Measurements from ENCODE around the gene USP8. TPM values are rescaled to one million over a fixed set of nuclear protein-coding genes. Genes with fewer than 3 reads are reported as not detected.

Gene USP8
- total and polyA plus RNA-seq, 3 donors from 2014 or later = 25.0 to 81.7 (median 76.6) TPM

- Histone ChIP-seq H3K9me3 (no peaks in the 10 kb centered on the region), H3K27ac (no peak overlapping the region), H3K4me1 (peaks cover 1% of the 10 kb centered on the region), H3K27me3 (no peaks in the 10 kb centered on the region), H3K4me3 (no peak overlapping the region), H3K36me3 (ENCODE audit: low read depth, missing control alignments) (no peaks in the 10 kb centered on the region)
- no peak for TF ChIP-seq POLR2A (IDR thresholded peaks at IDR 0.05)
- no peak for TF ChIP-seq CTCF (IDR thresholded peaks at IDR 0.05)
- intact Hi-C loops (cut with DNase I; ENCODE audit: low total_unique reads) = no loop called here
- 95 to 96% methylated on average over 5 of the region's 5 CpGs for WGBS, 2 donors
- no peak for DNase-seq
These were observed 16.7 kb downstream of the USP8 start for GRCh38 chr15:50440932-50441331.

GRCh38 chr15:50452927-50453326 is 28.7 kb downstream of the USP8 start:
- Histone ChIP-seq H3K27ac (no peak overlapping the region), H3K4me3 (no peak overlapping the region), H3K36me3 (ENCODE audit: low read depth, missing control alignments) (no peaks in the 10 kb centered on the region), H3K4me1 (no peaks in the 10 kb centered on the region), H3K27me3 (no peaks in the 10 kb centered on the region), H3K9me3 (no peaks in the 10 kb centered on the region)
- intact Hi-C loops (cut with DNase I; ENCODE audit: low total_unique reads) = no loop called here
- DNase-seq = no peak
- TF ChIP-seq POLR2A (IDR thresholded peaks at IDR 0.05) (no peak), CTCF (IDR thresholded peaks at IDR 0.05) (no peak)

- Histone ChIP-seq H3K4me1 (peaks cover 2% of the 10 kb centered on the region), H3K36me3 (ENCODE audit: low read depth, missing control alignments) (no peaks in the 10 kb centered on the region), H3K9me3 (no peaks in the 10 kb centered on the region), H3K4me3 (no peak overlapping the region), H3K27me3 (no peaks in the 10 kb centered on the region), H3K27ac (no peak overlapping the region)
- TF ChIP-seq POLR2A (IDR thresholded peaks at IDR 0.05) (no peak), CTCF (IDR thresholded peaks at IDR 0.05) (no peak)
- 84 to 86% methylated on average over 7 of the region's 7 CpGs for WGBS, 2 donors
- intact Hi-C loops (cut with DNase I; ENCODE audit: low total_unique reads) = no loop called here
- no peak for DNase-seq
These were observed 34.3 kb downstream of the USP8 start for GRCh38 chr15:50458348-50459112.

- Histone ChIP-seq H3K4me1 (peaks cover 8% of the 10 kb centered on the region), H3K4me3 (no peak overlapping the region), H3K36me3 (ENCODE audit: low read depth, missing control alignments) (no peaks in the 10 kb centered on the region), H3K9me3 (no peaks in the 10 kb centered on the region), H3K27ac (no peak overlapping the region), H3K27me3 (no peaks in the 10 kb centered on the region)
- 49 to 51% methylated on average over 2 of the region's 2 CpGs for WGBS, 2 donors
- DNase-seq = no peak
- intact Hi-C loops (cut with DNase I; ENCODE audit: low total_unique reads) = no loop called here
- TF ChIP-seq CTCF (IDR thresholded peaks at IDR 0.05) (no peak), POLR2A (IDR thresholded peaks at IDR 0.05) (no peak)
These were observed 39.5 kb downstream of the USP8 start for GRCh38 chr15:50463423-50464358.
